Stimulated activated naive CD8-positive, alpha-beta T cell treated with anti-CD3 and anti-CD28 coated beads, Interleukin-15, amount 100 ng/mL, for 72 hours (primary cell): ENCODE results near the gene STK4.
A peak's percentile ranks its signal among the peaks of the same experiment; 100 is the strongest.

ENCODE experiments used
- ATAC-seq: fragments of 150-1000 bp; cut with Tn5 transposase; 2 replicates; pipeline ENCODE4 v1.10.0; 2021; ENCODE audit warnings: mild to moderate bottlenecking, moderate library complexity
- DNase-seq, 2 donors: peaks; one replicate each; pipeline ENCODE4 v3.0.0; 2021 to 2022
- H3K27ac Mint-ChIP-seq, 2 donors: one replicate each; pipeline ENCODE4 v1.8.0; 2022; ENCODE audit warnings: mild to moderate bottlenecking in 2 of 2, mixed read lengths in 2 of 2, moderate library complexity in 2 of 2
- H3K27me3 Mint-ChIP-seq: one replicate; pipeline ENCODE4 v1.8.0; 2022; ENCODE audit warnings: mixed read lengths
- H3K4me1 Mint-ChIP-seq: one replicate; pipeline ENCODE4 v1.8.0; 2022; ENCODE audit warnings: mild to moderate bottlenecking, mixed read lengths
- H3K4me3 Mint-ChIP-seq, 2 donors: one replicate each; pipeline ENCODE4 v1.8.0; 2022; ENCODE audit warnings: mild to moderate bottlenecking in 2 of 2, mixed read lengths in 2 of 2, moderate library complexity in 1 of 2
- H3K9me3 Mint-ChIP-seq, 2 donors: one replicate each; pipeline ENCODE4 v1.8.0; 2022; ENCODE audit warnings: mixed read lengths in 2 of 2

STK4 gene

GRCh38 chr20:44962483-44962882, 3.8 kb upstream of the STK4 start:
- peaks cover 68% of the 10 kb centered on the region for H3K4me1 Mint-ChIP-seq
- no peaks in the 10 kb centered on the region for H3K9me3 Mint-ChIP-seq
- ATAC-seq = no peak
- no peak for DNase-seq
- no peak overlapping the region for H3K4me3 Mint-ChIP-seq
- no peaks in the 10 kb centered on the region for H3K27me3 Mint-ChIP-seq
- H3K27ac Mint-ChIP-seq = peak overlapping the region; percentile 36 to 67

GRCh38 chr20:44963325-44964215, 2.7 kb upstream of the STK4 start:
- DNase-seq = no peak
- Mint-ChIP-seq H3K4me3 (peak overlapping the region; percentile 22 to 56), H3K4me1 (peaks cover 60% of the 10 kb centered on the region), H3K9me3 (no peaks in the 10 kb centered on the region), H3K27me3 (no peaks in the 10 kb centered on the region), H3K27ac (peak overlapping the region; percentile 51 to 81)
- no peak for ATAC-seq

- peak overlapping the region; percentile 98 to 99 for H3K4me3 Mint-ChIP-seq
- H3K27me3 Mint-ChIP-seq = no peaks in the 10 kb centered on the region
- H3K4me1 Mint-ChIP-seq = peaks cover 65% of the 10 kb centered on the region
Observed at GRCh38 chr20:44965651-44966029, 672 bp upstream of the STK4 start.

GRCh38 chr20:44967207-44967807, 995 bp downstream of the STK4 start:
- Mint-ChIP-seq H3K27ac (peak overlapping the region; percentile 96 to 98), H3K4me3 (peak overlapping the region; percentile 98 to 99), H3K9me3 (no peaks in the 10 kb centered on the region), H3K27me3 (no peaks in the 10 kb centered on the region), H3K4me1 (peaks cover 56% of the 10 kb centered on the region)
- ATAC-seq (peak; percentile 41), DNase-seq (peak in 1 of 2 donors; percentile 45)

More at GRCh38 chr20:44965651-44966029, 672 bp upstream of the STK4 start:
- no peak for ATAC-seq
- no peak for DNase-seq
- Mint-ChIP-seq H3K27ac (peak overlapping the region; percentile 96 to 98), H3K9me3 (no peaks in the 10 kb centered on the region)

- ATAC-seq = no peak
- peak overlapping the region; percentile 98 to 99 for H3K4me3 Mint-ChIP-seq
- no peaks in the 10 kb centered on the region for H3K9me3 Mint-ChIP-seq
- peak in 1 of 2 donors; percentile 42 for DNase-seq
- H3K27me3 Mint-ChIP-seq = no peaks in the 10 kb centered on the region
- H3K4me1 Mint-ChIP-seq = peaks cover 55% of the 10 kb centered on the region
- H3K27ac Mint-ChIP-seq = peak overlapping the region; percentile 92 to 96
Observed at GRCh38 chr20:44969300-44969894, 3.1 kb downstream of the STK4 start.

GRCh38 chr20:44970243-44970757, 4.0 kb downstream of the STK4 start:
- Mint-ChIP-seq H3K27me3 (no peaks in the 10 kb centered on the region), H3K4me1 (peaks cover 60% of the 10 kb centered on the region), H3K27ac (peak overlapping the region; percentile 97 to 98), H3K4me3 (peak overlapping the region; percentile 83 to 98), H3K9me3 (no peaks in the 10 kb centered on the region)
- ATAC-seq (peak; percentile 8), DNase-seq (no peak)

- DNase-seq = no peak
- Mint-ChIP-seq H3K4me1 (peaks cover 80% of the 10 kb centered on the region), H3K9me3 (no peaks in the 10 kb centered on the region), H3K27ac (no peak overlapping the region), H3K4me3 (peak overlapping the region; percentile 41 to 43), H3K27me3 (no peaks in the 10 kb centered on the region)
- no peak for ATAC-seq
Observed at GRCh38 chr20:44973053-44973452, 6.7 kb downstream of the STK4 start.

DNA sequence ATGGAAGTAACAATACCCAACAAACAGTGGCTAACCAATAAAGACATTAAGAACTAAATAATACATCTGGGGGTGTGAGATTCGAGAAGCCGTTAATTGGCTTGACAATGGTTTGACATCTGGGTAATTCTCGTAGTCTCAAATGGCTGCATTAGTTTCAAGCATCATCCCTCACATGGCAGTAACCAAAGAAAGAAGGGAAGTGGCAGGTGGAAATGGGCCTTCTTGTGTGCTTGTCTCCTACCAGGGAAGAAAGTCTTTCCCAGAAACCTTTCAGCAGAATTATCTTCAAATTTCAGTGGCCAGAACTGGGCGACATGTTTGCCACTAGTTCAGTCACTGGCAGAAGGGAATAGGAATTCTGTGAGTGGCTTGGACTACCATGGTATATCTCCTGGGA, 10.4 kb downstream of the STK4 start:
- Mint-ChIP-seq H3K4me3 (no peak overlapping the region), H3K4me1 (peaks cover 89% of the 10 kb centered on the region)

DNA sequence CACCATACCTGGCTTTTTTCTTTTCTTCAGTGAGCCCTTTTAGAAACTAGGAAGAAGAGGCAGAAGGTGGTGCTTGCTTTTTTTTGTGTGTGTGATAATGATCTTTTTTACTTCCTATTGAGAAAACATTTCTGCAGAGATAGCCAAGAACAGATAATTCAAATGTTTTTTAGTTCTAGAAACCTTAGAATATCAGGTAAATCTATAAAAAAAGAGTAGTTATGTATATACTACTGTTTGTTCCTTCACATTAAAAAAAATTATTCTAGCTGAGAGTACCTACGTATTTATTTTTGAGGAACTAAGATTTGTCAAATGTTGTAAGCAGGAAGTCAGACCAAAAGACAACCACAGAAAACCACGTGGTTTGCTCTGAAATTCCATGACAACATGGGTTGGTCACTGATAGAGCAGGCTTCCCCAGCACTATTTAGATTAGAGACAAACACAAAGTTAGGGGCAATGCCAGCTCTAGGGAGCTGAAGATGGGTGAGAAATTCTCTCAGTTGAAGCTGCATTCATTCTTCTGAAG, 12.8 kb downstream of the STK4 start:
- H3K4me1 Mint-ChIP-seq = peaks cover 89% of the 10 kb centered on the region
- peak in 1 of 2 donors; percentile 58 for DNase-seq

More for the DNA sequence above, 10.4 kb downstream of the STK4 start:
- Mint-ChIP-seq H3K27me3 (no peaks in the 10 kb centered on the region), H3K9me3 (no peaks in the 10 kb centered on the region), H3K27ac (no peak overlapping the region)
- no peak for DNase-seq
- no peak for ATAC-seq

DNA sequence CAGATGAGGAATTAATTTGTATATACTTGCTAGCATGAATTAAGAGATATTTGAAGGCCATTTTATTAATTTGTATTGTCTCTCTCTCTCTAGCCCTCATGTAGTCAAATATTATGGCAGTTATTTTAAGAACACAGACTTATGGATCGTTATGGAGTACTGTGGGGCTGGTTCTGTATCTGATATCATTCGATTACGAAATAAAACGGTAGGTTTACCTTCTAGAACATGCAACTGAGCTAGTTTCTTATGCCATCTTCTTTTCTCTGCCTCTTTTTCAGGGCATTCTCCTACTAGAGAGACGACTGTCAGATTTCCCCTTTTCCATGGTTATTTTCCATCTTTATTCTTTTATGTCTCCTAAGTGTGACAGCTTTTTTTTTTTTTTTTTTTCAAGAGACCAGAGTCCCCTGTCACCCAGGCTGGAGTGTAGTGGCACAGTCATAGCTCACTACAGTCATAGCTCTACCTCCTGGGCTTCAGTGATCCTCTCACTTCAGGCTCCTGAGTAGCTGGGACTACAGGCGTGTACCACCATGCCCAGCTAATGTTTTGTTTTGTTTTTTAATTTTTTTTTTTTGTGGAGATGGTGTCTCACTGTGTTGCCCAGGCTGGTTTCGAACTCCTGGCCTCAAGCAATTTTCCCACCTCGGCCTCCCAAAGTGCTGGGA, 15.6 kb downstream of the STK4 start:
- no peaks in the 10 kb centered on the region for H3K9me3 Mint-ChIP-seq
- H3K4me1 Mint-ChIP-seq = peaks cover 75% of the 10 kb centered on the region
- no peak overlapping the region for H3K4me3 Mint-ChIP-seq
- H3K27ac Mint-ChIP-seq = peak overlapping the region; percentile 3 to 76
- no peaks in the 10 kb centered on the region for H3K27me3 Mint-ChIP-seq
- DNase-seq (no peak), ATAC-seq (peak; percentile 79)

More for the DNA sequence above, 12.8 kb downstream of the STK4 start:
- no peaks in the 10 kb centered on the region for H3K9me3 Mint-ChIP-seq
- peak overlapping the region; percentile 78 to 82 for H3K4me3 Mint-ChIP-seq
- no peaks in the 10 kb centered on the region for H3K27me3 Mint-ChIP-seq
- peak; percentile 95 for ATAC-seq
- peak overlapping the region; percentile 96 for H3K27ac Mint-ChIP-seq

GRCh38 chr20:44983093-44983674, 16.9 kb downstream of the STK4 start:
- no peaks in the 10 kb centered on the region for H3K27me3 Mint-ChIP-seq
- H3K4me1 Mint-ChIP-seq = peaks cover 62% of the 10 kb centered on the region
- H3K4me3 Mint-ChIP-seq = no peak overlapping the region
- ATAC-seq (no peak), DNase-seq (no peak)
- H3K9me3 Mint-ChIP-seq = no peaks in the 10 kb centered on the region
- H3K27ac Mint-ChIP-seq = peak overlapping the region; percentile 3 to 60

DNA sequence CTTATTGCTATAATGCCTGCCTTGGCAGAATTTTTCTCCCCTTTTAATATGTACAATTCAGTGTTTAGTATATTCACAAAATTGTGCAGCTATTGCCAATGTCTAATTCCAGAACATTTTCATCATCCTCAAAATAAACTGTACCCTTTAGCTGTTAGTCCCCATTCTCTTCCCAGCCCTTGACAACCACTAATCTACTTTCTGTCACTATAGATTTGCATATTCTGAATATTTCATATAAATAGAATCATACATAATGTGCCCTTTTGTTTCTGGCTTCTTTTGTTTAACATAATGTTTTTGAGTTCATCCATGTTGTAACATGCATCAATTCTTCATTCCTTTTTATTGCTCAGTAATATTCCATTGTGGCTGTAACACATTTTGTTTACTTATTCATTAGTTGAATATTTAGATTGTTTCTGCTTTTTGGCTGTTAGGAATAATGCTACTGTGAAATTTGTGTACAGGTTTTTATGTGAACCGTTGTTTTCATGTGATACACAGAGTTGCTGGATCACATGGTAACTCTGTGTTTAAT, 22.4 kb downstream of the STK4 start:
- Mint-ChIP-seq H3K27me3 (no peaks in the 10 kb centered on the region), H3K4me1 (peaks cover 62% of the 10 kb centered on the region), H3K27ac (no peak overlapping the region), H3K4me3 (no peak overlapping the region), H3K9me3 (no peaks in the 10 kb centered on the region)
- no peak for ATAC-seq
- no peak for DNase-seq

DNA sequence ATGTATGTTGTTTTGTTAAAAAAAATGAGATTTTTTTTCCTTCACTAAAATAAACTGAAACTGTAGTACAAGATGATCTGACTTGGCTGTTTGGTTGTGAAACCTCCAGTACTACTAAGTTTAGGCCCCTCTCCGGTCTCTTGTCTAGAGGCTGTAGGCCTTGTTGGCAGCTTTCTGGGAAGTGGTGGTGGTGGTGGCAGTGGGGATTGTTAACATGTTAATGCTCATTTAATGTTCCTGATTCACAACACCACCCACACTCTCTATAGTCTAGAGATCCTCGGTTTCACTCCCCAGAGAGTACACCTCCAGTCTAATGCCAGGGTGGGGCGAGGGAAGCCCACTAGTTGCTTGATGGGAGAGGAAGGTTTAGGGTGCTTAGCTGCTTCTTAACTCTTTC, 24.1 kb downstream of the STK4 start:
- DNase-seq (peak; percentile 25 to 71), ATAC-seq (peak; percentile 98)
- Mint-ChIP-seq H3K27ac (peak overlapping the region; percentile 86 to 95), H3K9me3 (no peaks in the 10 kb centered on the region), H3K27me3 (no peaks in the 10 kb centered on the region), H3K4me1 (peaks cover 73% of the 10 kb centered on the region), H3K4me3 (peak overlapping the region; percentile 82 to 83)

DNA sequence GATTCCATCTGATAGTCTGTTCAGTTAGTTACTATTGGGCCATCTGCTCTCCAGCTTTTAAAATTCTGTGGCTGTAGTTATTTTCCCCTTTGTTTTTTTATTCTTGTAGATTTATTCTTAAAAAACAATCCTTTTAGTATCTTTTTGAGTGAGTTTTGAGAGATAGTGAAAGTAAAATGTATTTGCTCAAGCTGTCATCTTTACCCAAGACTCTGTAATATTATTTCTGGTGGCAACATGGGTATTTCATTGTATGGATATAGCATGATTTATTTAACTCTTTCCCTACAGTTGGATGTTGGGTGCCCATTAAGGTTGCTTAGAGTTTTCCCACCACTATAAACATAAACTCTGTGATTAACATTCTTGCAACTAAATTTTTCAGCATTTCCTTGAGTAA, 24.6 kb downstream of the STK4 start:
- Mint-ChIP-seq H3K9me3 (no peaks in the 10 kb centered on the region), H3K4me3 (peak overlapping the region; percentile 82 to 83), H3K4me1 (peaks cover 73% of the 10 kb centered on the region), H3K27ac (peak overlapping the region; percentile 86 to 95), H3K27me3 (no peaks in the 10 kb centered on the region)
- ATAC-seq (no peak), DNase-seq (no peak)
